Measurements from ENCODE around the gene NOP53. TPM values are rescaled to one million over a fixed set of nuclear protein-coding genes. Genes with fewer than 3 reads are reported as not detected.
"Not testable (repeated sequence)": the region's sequence is repeated elsewhere in the genome, so short reads cannot be mapped to it uniquely, and the experiment has no call there.

Gene NOP53
- total RNA-seq, 5 donors from 2014 or later (not counting 1 experiment from before 2014, with no cell fraction given) = 832 to 1,046 (median 935) TPM

DNA sequence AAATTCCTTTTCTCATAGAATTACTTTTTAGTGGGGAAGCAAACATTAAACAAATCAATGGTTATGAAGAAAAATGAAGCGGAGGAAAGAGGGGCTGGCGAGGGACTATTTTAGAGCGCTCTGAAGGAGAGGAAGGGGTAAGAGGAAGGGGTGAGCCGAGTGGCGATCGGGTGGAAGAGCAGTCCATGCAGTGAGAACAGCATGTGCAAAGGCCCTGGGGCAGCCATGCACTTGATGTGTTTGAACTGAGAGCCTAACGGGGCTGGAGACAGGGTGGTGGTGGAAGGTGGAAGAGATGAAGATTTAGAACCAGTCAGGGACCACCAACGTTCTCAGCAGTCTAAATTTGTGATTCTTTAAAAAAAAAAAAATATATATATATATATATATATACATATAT is 14.4 kb upstream of the NOP53 start:
- no peaks in the 10 kb centered on the region for H3K9me3 ChIP-seq
- Mint-ChIP-seq H3K4me3 (no peak overlapping the region), H3K4me1 (peaks cover 14 to 18% (median 16%) of the 10 kb centered on the region in 3 donors), H3K27ac (no peak overlapping the region), H3K36me3 (no peaks in the 10 kb centered on the region), H3K27me3 (peaks cover 29 to 39% of the 10 kb centered on the region in 2 donors), H3K9me3 (no peaks in the 10 kb centered on the region)
- ATAC-seq (replicated peaks in 1 of 4) = no peak
- no peak for DNase-seq
- no peak overlapping the region for H3K27ac ChIP-seq (ENCODE audit: low read length)
- peaks cover 0 to 16% of the 10 kb centered on the region in 2 experiments for H3K4me1 ChIP-seq (ENCODE audit: control insufficient read depth in 1 of 2, extremely low read depth in 1 of 2, insufficient read depth in 2 of 2, low read length in 2 of 2)
- no peaks in the 10 kb centered on the region for H3K36me3 ChIP-seq (ENCODE audit: control insufficient read depth in 2 of 2, extremely low read depth in 1 of 2, insufficient read depth in 1 of 2, low read length in 1 of 2)
- H3K4me3 ChIP-seq (ENCODE audit: control insufficient read depth in 1 of 2, extremely low read depth in 1 of 2, low read length in 1 of 2) = no peak overlapping the region
- WGBS (ENCODE audit: insufficient coverage) = 92% methylated on average over 3 of the region's 8 CpGs
- ChIA-PET CTCF (interaction anchor here (0.6 to 0.7 kb wide), 2 partner anchors 344 to 436 kb away, joined by 3 to 4 read pairs; no protein-coding TSS in a partner anchor), POLR2A (interaction anchor here in 1 of 2 donors (0.7 kb wide), 2 partner anchors 15 to 1188 kb away, joined by 4 to 5 read pairs; no protein-coding TSS in a partner anchor)
- peaks cover 0 to 56% of the 10 kb centered on the region in 2 experiments for H3K27me3 ChIP-seq (replicated peaks in 1 of 2; ENCODE audit: control insufficient read depth in 2 of 2, extremely low read depth in 1 of 2, insufficient read depth in 2 of 2, low read length in 1 of 2)

DNA sequence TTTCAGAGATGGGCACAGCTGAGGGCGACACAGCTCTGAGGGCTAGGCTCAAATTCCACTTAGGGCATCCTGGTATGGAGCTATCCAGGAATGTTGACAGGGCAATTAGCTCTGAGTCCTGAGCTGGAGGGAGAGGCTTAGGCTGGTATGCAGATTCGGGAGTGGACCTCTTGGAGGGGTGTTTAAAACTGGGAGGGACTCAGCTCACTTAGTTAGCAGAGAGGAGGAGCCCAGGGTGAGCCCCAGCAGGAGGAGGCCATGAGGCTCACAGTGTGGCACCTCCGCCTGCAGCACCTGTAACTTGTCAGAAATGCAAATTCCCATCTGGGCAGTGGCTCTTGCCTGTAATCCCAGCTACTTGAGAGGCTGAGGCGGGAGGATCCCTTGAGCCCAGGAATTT is 10.2 kb upstream of the NOP53 start:
- Mint-ChIP-seq H3K4me1 (peaks cover 3 to 5% (median 5%) of the 10 kb centered on the region in 3 donors), H3K27me3 (peaks cover 9 to 22% of the 10 kb centered on the region in 2 donors), H3K9me3 (no peaks in the 10 kb centered on the region), H3K4me3 (no peak overlapping the region), H3K36me3 (no peaks in the 10 kb centered on the region), H3K27ac (no peak overlapping the region)
- 60% methylated on average over 4 of the region's 4 CpGs for WGBS (ENCODE audit: insufficient coverage)
- no peak overlapping the region for H3K4me3 ChIP-seq (ENCODE audit: control insufficient read depth in 1 of 2, extremely low read depth in 1 of 2, low read length in 1 of 2)
- H3K27ac ChIP-seq (ENCODE audit: low read length) = no peak overlapping the region
- ATAC-seq (replicated peaks in 1 of 4) (no peak), DNase-seq (no peak)
- ChIA-PET CTCF (interaction anchor here in 1 of 2 donors (0.6 kb wide), 1 partner anchor 210 kb away, joined by 7 read pairs; no protein-coding TSS in a partner anchor), POLR2A (no interaction called here)
- no peaks in the 10 kb centered on the region for H3K36me3 ChIP-seq (ENCODE audit: control insufficient read depth in 2 of 2, extremely low read depth in 1 of 2, insufficient read depth in 1 of 2, low read length in 1 of 2)
- peaks cover 0 to 2% of the 10 kb centered on the region in 2 experiments for H3K4me1 ChIP-seq (ENCODE audit: control insufficient read depth in 1 of 2, extremely low read depth in 1 of 2, insufficient read depth in 2 of 2, low read length in 2 of 2)
- H3K9me3 ChIP-seq = no peaks in the 10 kb centered on the region
- H3K27me3 ChIP-seq (replicated peaks in 1 of 2; ENCODE audit: control insufficient read depth in 2 of 2, extremely low read depth in 1 of 2, insufficient read depth in 2 of 2, low read length in 1 of 2) = peaks cover 0 to 28% of the 10 kb centered on the region in 2 experiments

DNA sequence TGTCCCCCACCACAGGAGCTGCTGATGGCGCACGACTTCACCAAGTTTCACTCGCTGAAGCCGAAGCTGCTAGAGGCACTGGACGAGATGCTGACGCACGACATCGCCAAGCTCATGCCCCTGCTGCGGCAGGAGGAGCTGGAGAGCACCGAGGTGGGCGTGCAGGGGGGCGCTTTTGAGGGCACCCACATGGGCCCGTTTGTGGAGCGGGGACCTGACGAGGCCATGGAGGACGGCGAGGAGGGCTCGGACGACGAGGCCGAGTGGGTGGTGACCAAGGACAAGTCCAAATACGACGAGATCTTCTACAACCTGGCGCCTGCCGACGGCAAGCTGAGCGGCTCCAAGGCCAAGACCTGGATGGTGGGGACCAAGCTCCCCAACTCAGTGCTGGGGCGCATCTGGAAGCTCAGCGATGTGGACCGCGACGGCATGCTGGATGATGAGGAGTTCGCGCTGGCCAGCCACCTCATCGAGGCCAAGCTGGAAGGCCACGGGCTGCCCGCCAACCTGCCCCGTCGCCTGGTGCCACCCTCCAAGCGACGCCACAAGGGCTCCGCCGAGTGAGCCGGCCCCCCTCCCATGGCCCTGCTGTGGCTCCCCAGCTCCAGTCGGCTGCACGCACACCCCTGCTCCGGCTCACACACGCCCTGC is 4.4 kb upstream of the NOP53 start:
- Histone ChIP-seq H3K27ac (ENCODE audit: low read length) (no peak overlapping the region), H3K27me3 (replicated peaks in 1 of 2; ENCODE audit: control insufficient read depth in 2 of 2, extremely low read depth in 1 of 2, insufficient read depth in 2 of 2, low read length in 1 of 2) (peaks cover 0 to 8% of the 10 kb centered on the region in 2 experiments), H3K4me1 (ENCODE audit: control insufficient read depth in 1 of 2, extremely low read depth in 1 of 2, insufficient read depth in 2 of 2, low read length in 2 of 2) (peaks cover 8 to 21% of the 10 kb centered on the region in 2 experiments), H3K9me3 (no peaks in the 10 kb centered on the region), H3K4me3 (ENCODE audit: control insufficient read depth in 1 of 2, extremely low read depth in 1 of 2, low read length in 1 of 2) (no peak overlapping the region), H3K36me3 (ENCODE audit: control insufficient read depth in 2 of 2, extremely low read depth in 1 of 2, insufficient read depth in 1 of 2, low read length in 1 of 2) (no peaks in the 10 kb centered on the region)
- Mint-ChIP-seq H3K9me3 (no peaks in the 10 kb centered on the region), H3K27ac (no peak overlapping the region), H3K36me3 (no peaks in the 10 kb centered on the region), H3K4me3 (no peak overlapping the region), H3K27me3 (no peaks in the 10 kb centered on the region), H3K4me1 (peaks cover 18 to 23% (median 19%) of the 10 kb centered on the region in 3 donors)
- POLR2A ChIA-PET = interaction anchor here in 1 of 2 donors (0.5 kb wide), 1 partner anchor 1080 kb away, joined by 8 read pairs; the partner anchor contains the start of gene DACT3
- CTCF ChIA-PET = no interaction called here
- DNase-seq (no peak), ATAC-seq (replicated peaks in 1 of 4) (no peak)
- 93% methylated on average over 48 of the region's 48 CpGs for WGBS (ENCODE audit: insufficient coverage)

DNA sequence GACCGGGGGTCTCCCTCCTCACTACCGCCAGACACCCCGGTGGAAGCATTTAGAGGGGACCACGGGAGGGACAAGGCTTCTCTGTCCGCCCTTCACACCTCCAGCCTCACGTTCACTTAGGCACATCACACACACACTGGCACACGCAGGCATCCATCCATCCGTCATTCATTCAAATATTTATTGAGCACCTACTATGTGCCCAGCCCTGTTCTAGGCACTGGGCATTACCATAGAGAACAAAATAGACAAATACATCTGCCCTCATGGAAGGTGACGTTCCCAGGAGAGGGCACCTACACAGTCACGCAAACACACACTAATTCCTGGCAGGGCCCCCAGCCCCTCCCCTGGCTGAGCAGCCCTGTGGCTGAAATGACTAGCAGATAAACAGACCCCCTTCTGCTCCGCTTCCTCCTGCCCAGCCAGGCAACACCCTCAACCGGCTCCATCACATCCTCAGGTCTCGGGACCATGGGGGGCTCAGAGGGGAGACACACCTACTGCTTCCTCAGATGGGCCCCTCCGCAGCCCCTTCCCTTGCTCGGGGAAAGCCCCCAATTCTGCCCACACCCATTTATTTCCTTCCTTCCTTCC is 3.7 kb upstream of the NOP53 start:
- Mint-ChIP-seq H3K9me3 (no peaks in the 10 kb centered on the region), H3K27ac (no peak overlapping the region), H3K27me3 (no peaks in the 10 kb centered on the region), H3K36me3 (no peaks in the 10 kb centered on the region), H3K4me3 (peak overlapping the region in 2 of 3 donors; percentile 41 to 97), H3K4me1 (peaks cover 20 to 23% (median 20%) of the 10 kb centered on the region in 3 donors)
- POLR2A ChIA-PET = no interaction called here
- Histone ChIP-seq H3K4me1 (ENCODE audit: control insufficient read depth in 1 of 2, extremely low read depth in 1 of 2, insufficient read depth in 2 of 2, low read length in 2 of 2) (peaks cover 8 to 28% of the 10 kb centered on the region in 2 experiments), H3K9me3 (no peaks in the 10 kb centered on the region), H3K27ac (ENCODE audit: low read length) (no peak overlapping the region), H3K27me3 (replicated peaks in 1 of 2; ENCODE audit: control insufficient read depth in 2 of 2, extremely low read depth in 1 of 2, insufficient read depth in 2 of 2, low read length in 1 of 2) (peaks cover 0 to 8% of the 10 kb centered on the region in 2 experiments), H3K36me3 (ENCODE audit: control insufficient read depth in 2 of 2, extremely low read depth in 1 of 2, insufficient read depth in 1 of 2, low read length in 1 of 2) (no peaks in the 10 kb centered on the region), H3K4me3 (ENCODE audit: control insufficient read depth in 1 of 2, extremely low read depth in 1 of 2, low read length in 1 of 2) (no peak overlapping the region)
- DNase-seq = no peak
- 85% methylated on average over 12 of the region's 15 CpGs for WGBS (ENCODE audit: insufficient coverage)
- no peak for ATAC-seq (replicated peaks in 1 of 4)
- CTCF ChIA-PET = interaction anchor here in 1 of 2 donors (0.6 kb wide), 1 partner anchor 579 kb away, joined by 3 read pairs; no protein-coding TSS in a partner anchor

DNA sequence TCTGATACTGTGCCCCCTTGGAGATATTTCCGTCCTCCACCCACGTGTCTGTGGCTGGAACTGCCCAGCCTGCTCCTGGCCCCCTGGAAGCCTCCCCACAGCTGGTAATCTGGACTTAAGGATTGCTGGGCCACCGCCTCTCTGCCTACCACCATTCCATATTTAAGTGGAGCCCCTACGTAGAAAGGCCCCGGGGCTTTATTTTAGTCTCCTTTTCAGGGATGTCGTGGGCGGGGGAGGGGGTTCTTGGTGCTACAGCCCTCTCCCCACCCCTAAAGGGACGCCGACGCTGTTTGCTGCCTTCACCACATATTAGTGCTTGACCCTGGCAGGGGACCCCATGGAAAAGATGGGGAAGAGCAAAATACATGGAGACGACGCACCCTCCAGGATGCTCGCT is 2.7 kb upstream of the NOP53 start:
- WGBS (ENCODE audit: insufficient coverage) = 94% methylated on average over 2 of the region's 13 CpGs
- ATAC-seq (replicated peaks in 1 of 4) = no peak
- no peak for DNase-seq
- POLR2A ChIA-PET = no interaction called here
- no peaks in the 10 kb centered on the region for H3K9me3 ChIP-seq
- H3K27me3 ChIP-seq (replicated peaks in 1 of 2; ENCODE audit: control insufficient read depth in 2 of 2, extremely low read depth in 1 of 2, insufficient read depth in 2 of 2, low read length in 1 of 2) = peaks cover 0 to 8% of the 10 kb centered on the region in 2 experiments
- H3K4me3 Mint-ChIP-seq = peak overlapping the region; percentile 28 to 97 (median 47)
- peaks cover 8 to 34% of the 10 kb centered on the region in 2 experiments for H3K4me1 ChIP-seq (ENCODE audit: control insufficient read depth in 1 of 2, extremely low read depth in 1 of 2, insufficient read depth in 2 of 2, low read length in 2 of 2)
- no peak overlapping the region for H3K27ac ChIP-seq (ENCODE audit: low read length)
- CTCF ChIA-PET = no interaction called here
- H3K36me3 Mint-ChIP-seq = no peaks in the 10 kb centered on the region
- H3K27ac Mint-ChIP-seq = no peak overlapping the region
- no peaks in the 10 kb centered on the region for H3K9me3 Mint-ChIP-seq
- no peaks in the 10 kb centered on the region for H3K27me3 Mint-ChIP-seq
- peaks cover 23 to 27% (median 27%) of the 10 kb centered on the region in 3 donors for H3K4me1 Mint-ChIP-seq
- no peak overlapping the region for H3K4me3 ChIP-seq (ENCODE audit: control insufficient read depth in 1 of 2, extremely low read depth in 1 of 2, low read length in 1 of 2)
- H3K36me3 ChIP-seq (ENCODE audit: control insufficient read depth in 2 of 2, extremely low read depth in 1 of 2, insufficient read depth in 1 of 2, low read length in 1 of 2) = peaks cover 0 to 6% of the 10 kb centered on the region in 2 donors

DNA sequence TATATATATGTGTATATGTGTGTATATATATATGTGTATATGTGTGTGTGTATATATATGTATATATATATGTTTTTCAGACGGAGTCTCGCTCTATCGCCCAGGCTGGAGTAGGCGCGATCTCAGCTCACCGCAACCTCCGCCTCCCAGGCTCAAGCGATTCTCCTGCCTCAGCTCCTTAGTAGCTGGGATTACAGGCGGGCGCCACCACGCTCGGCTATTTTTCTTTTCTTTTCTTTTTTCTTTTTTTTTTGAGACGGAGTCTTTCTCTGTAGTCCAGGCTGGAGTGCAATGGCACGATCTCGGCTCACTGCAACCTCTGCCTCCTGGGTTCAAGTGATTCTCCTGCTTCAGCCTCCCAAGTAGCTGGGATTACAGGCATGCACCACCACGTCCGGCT is 783 bp downstream of the NOP53 start:
- H3K4me1 Mint-ChIP-seq = peaks cover 45 to 49% (median 49%) of the 10 kb centered on the region in 3 donors
- H3K9me3 ChIP-seq; H3K27ac ChIP-seq (ENCODE audit: low read length); H3K27me3 ChIP-seq (replicated peaks in 1 of 2; ENCODE audit: control insufficient read depth in 2 of 2, extremely low read depth in 1 of 2, insufficient read depth in 2 of 2, low read length in 1 of 2); H3K27me3 Mint-ChIP-seq; CTCF ChIA-PET; DNase-seq; H3K9me3 Mint-ChIP-seq; ATAC-seq (replicated peaks in 1 of 4): not testable (repeated sequence)
- POLR2A ChIA-PET = interaction anchor here (0.6 to 0.7 kb wide), 2 partner anchors 15 to 318 kb away, joined by 3 to 5 read pairs; no protein-coding TSS in a partner anchor
- peaks cover 16% of the 10 kb centered on the region for H3K36me3 Mint-ChIP-seq
- peak overlapping the region; percentile 97 to 99 (median 99) for H3K4me3 Mint-ChIP-seq
- H3K27ac Mint-ChIP-seq = peak overlapping the region; percentile 77 to 100
- peaks cover 3 to 36% of the 10 kb centered on the region in 2 donors for H3K36me3 ChIP-seq (ENCODE audit: control insufficient read depth in 2 of 2, extremely low read depth in 1 of 2, insufficient read depth in 1 of 2, low read length in 1 of 2)
- peaks cover 14 to 63% of the 10 kb centered on the region in 2 experiments for H3K4me1 ChIP-seq (ENCODE audit: control insufficient read depth in 1 of 2, extremely low read depth in 1 of 2, insufficient read depth in 2 of 2, low read length in 2 of 2)
- H3K4me3 ChIP-seq (ENCODE audit: control insufficient read depth in 1 of 2, extremely low read depth in 1 of 2, low read length in 1 of 2) = peak overlapping the region; percentile 38 to 98
- WGBS (ENCODE audit: insufficient coverage) = 80% methylated on average over 11 of the region's 17 CpGs

All from T-cell (primary cell).